ENCODE data around the gene KCTD10. TPM values are rescaled to one million over a fixed set of nuclear protein-coding genes. Genes with fewer than 3 reads are reported as not detected.

The KCTD10 gene
- total RNA-seq, 3 donors from 2014 or later (not counting 1 experiment from before 2014, with no cell fraction given): 76.0 to 141 (median 79.0) TPM

GRCh38 chr12:109480356-109480755, 3.3 kb upstream of the KCTD10 start:
- peaks cover 20% of the 10 kb centered on the region for H3K36me3 ChIP-seq (ENCODE audit: control insufficient read depth, insufficient read depth, low read length)
- peaks cover 21% of the 10 kb centered on the region for H3K4me1 ChIP-seq (ENCODE audit: control insufficient read depth, insufficient read depth, low read length)
- H3K9me3 ChIP-seq (ENCODE audit: control insufficient read depth, insufficient read depth, low read length): no peaks in the 10 kb centered on the region
- intact Hi-C loops (cut with micrococcal nuclease): no loop called here
- Mint-ChIP-seq H3K4me1 (peaks cover 36 to 42% of the 10 kb centered on the region in 2 donors), H3K9me3 (no peaks in the 10 kb centered on the region), H3K36me3 (no peaks in the 10 kb centered on the region), H3K27me3 (ENCODE audit: low read depth in 2 of 2) (no peaks in the 10 kb centered on the region), H3K27ac (no peak overlapping the region), H3K4me3 (no peak overlapping the region)
- DNase-seq (no peak), ATAC-seq (no peak)
- no peak for TF ChIP-seq CTCF (IDR thresholded peaks at IDR 0.05)
- 93% methylated on average over 3 of the region's 4 CpGs for WGBS (ENCODE audit: insufficient coverage)
- H3K27ac ChIP-seq (ENCODE audit: low read length): no peak overlapping the region
- H3K27me3 ChIP-seq (ENCODE audit: control insufficient read depth, insufficient read depth, low read length): no peaks in the 10 kb centered on the region
- no peak overlapping the region for H3K4me3 ChIP-seq (ENCODE audit: low read length)

- Histone ChIP-seq H3K27me3 (ENCODE audit: control insufficient read depth, insufficient read depth, low read length) (no peaks in the 10 kb centered on the region), H3K4me3 (ENCODE audit: low read length) (no peak overlapping the region), H3K27ac (ENCODE audit: low read length) (no peak overlapping the region), H3K4me1 (ENCODE audit: control insufficient read depth, insufficient read depth, low read length) (peaks cover 21% of the 10 kb centered on the region), H3K9me3 (ENCODE audit: control insufficient read depth, insufficient read depth, low read length) (no peaks in the 10 kb centered on the region), H3K36me3 (ENCODE audit: control insufficient read depth, insufficient read depth, low read length) (peaks cover 14% of the 10 kb centered on the region)
- no peaks in the 10 kb centered on the region for H3K9me3 Mint-ChIP-seq
- H3K27me3 Mint-ChIP-seq (ENCODE audit: low read depth in 2 of 2): no peaks in the 10 kb centered on the region
- H3K4me1 Mint-ChIP-seq: peaks cover 42 to 47% of the 10 kb centered on the region in 2 donors
- no peak for DNase-seq
- no peak overlapping the region for H3K4me3 Mint-ChIP-seq
- no peaks in the 10 kb centered on the region for H3K36me3 Mint-ChIP-seq
- no peak for TF ChIP-seq CTCF (IDR thresholded peaks at IDR 0.05)
- peak overlapping the region in 1 of 2 donors; percentile 95 for H3K27ac Mint-ChIP-seq
- intact Hi-C loops (cut with micrococcal nuclease): no loop called here
- WGBS (ENCODE audit: insufficient coverage): 100% methylated on average over 1 of the region's 1 CpG
- no peak for ATAC-seq
Measured at GRCh38 chr12:109479761-109480160, 2.7 kb upstream of the KCTD10 start.

- Mint-ChIP-seq H3K4me3 (peak overlapping the region; percentile 94), H3K9me3 (no peaks in the 10 kb centered on the region), H3K27ac (peak overlapping the region; percentile 95), H3K27me3 (ENCODE audit: low read depth in 2 of 2) (no peaks in the 10 kb centered on the region), H3K36me3 (no peaks in the 10 kb centered on the region), H3K4me1 (peaks cover 50 to 55% of the 10 kb centered on the region in 2 donors)
- Histone ChIP-seq H3K36me3 (ENCODE audit: control insufficient read depth, insufficient read depth, low read length) (no peaks in the 10 kb centered on the region), H3K27ac (ENCODE audit: low read length) (peak overlapping the region; percentile 81), H3K27me3 (ENCODE audit: control insufficient read depth, insufficient read depth, low read length) (no peaks in the 10 kb centered on the region), H3K4me1 (ENCODE audit: control insufficient read depth, insufficient read depth, low read length) (peaks cover 21% of the 10 kb centered on the region), H3K9me3 (ENCODE audit: control insufficient read depth, insufficient read depth, low read length) (no peaks in the 10 kb centered on the region), H3K4me3 (ENCODE audit: low read length) (peak overlapping the region; percentile 93)
- no peak for TF ChIP-seq CTCF (IDR thresholded peaks at IDR 0.05)
- DNase-seq: no peak
- WGBS (ENCODE audit: insufficient coverage): 1% methylated on average over 7 of the region's 9 CpGs
- intact Hi-C loops (cut with micrococcal nuclease): loop anchor here (2.0 kb wide), 3 partner anchors 17 to 49 kb away; no protein-coding TSS in a partner anchor
- no peak for ATAC-seq
Measured at GRCh38 chr12:109477963-109478315, 839 bp upstream of the KCTD10 start.

- Histone ChIP-seq H3K4me1 (ENCODE audit: control insufficient read depth, insufficient read depth, low read length) (peaks cover 21% of the 10 kb centered on the region), H3K36me3 (ENCODE audit: control insufficient read depth, insufficient read depth, low read length) (no peaks in the 10 kb centered on the region), H3K4me3 (ENCODE audit: low read length) (peak overlapping the region; percentile 93), H3K27ac (ENCODE audit: low read length) (peak overlapping the region; percentile 81), H3K27me3 (ENCODE audit: control insufficient read depth, insufficient read depth, low read length) (no peaks in the 10 kb centered on the region), H3K9me3 (ENCODE audit: control insufficient read depth, insufficient read depth, low read length) (no peaks in the 10 kb centered on the region)
- Mint-ChIP-seq H3K36me3 (no peaks in the 10 kb centered on the region), H3K27me3 (ENCODE audit: low read depth in 2 of 2) (no peaks in the 10 kb centered on the region), H3K9me3 (no peaks in the 10 kb centered on the region), H3K27ac (peak overlapping the region; percentile 95), H3K4me3 (peak overlapping the region; percentile 94), H3K4me1 (peaks cover 50 to 58% of the 10 kb centered on the region in 2 donors)
- no peak for DNase-seq
- WGBS (ENCODE audit: insufficient coverage): 0% methylated on average over 11 of the region's 11 CpGs
- intact Hi-C loops (cut with micrococcal nuclease): loop anchor here (2.0 kb wide), 3 partner anchors 18 to 48 kb away; no protein-coding TSS in a partner anchor
- ATAC-seq: no peak
- TF ChIP-seq CTCF (IDR thresholded peaks at IDR 0.05): no peak
Measured at GRCh38 chr12:109476807-109477184, 304 bp downstream of the KCTD10 start.
